ENCODE measurements around the gene BTN1A1.

BTN1A1 gene

GRCh38 chr6:26465776-26466175, 34.3 kb upstream of the BTN1A1 start:
- H3K9ac ChIP-seq (ENCODE audit: low read length): no peak overlapping the region
- no peaks in the 10 kb centered on the region for H3K27me3 ChIP-seq (ENCODE audit: control insufficient read depth, insufficient read depth, low read length)
- H3K4me1 ChIP-seq (ENCODE audit: control insufficient read depth, insufficient read depth, low read length): peaks cover 7% of the 10 kb centered on the region
- no peak overlapping the region for H3K4me3 ChIP-seq (ENCODE audit: low read length)
- peaks cover 11% of the 10 kb centered on the region for H3K36me3 ChIP-seq (ENCODE audit: control insufficient read depth, insufficient read depth, low read length)
- H3K9me3 ChIP-seq (ENCODE audit: control insufficient read depth, low read length): no peaks in the 10 kb centered on the region

GRCh38 chr6:26468829-26469228, 31.3 kb upstream of the BTN1A1 start:
- Histone ChIP-seq H3K36me3 (ENCODE audit: control insufficient read depth, insufficient read depth, low read length) (peaks cover 11% of the 10 kb centered on the region), H3K9ac (ENCODE audit: low read length) (no peak overlapping the region), H3K9me3 (ENCODE audit: control insufficient read depth, low read length) (no peaks in the 10 kb centered on the region), H3K27me3 (ENCODE audit: control insufficient read depth, insufficient read depth, low read length) (no peaks in the 10 kb centered on the region), H3K4me3 (ENCODE audit: low read length) (no peak overlapping the region), H3K4me1 (ENCODE audit: control insufficient read depth, insufficient read depth, low read length) (no peaks in the 10 kb centered on the region)

- no peak overlapping the region for H3K9ac ChIP-seq (ENCODE audit: low read length)
- H3K27me3 ChIP-seq (ENCODE audit: control insufficient read depth, insufficient read depth, low read length): no peaks in the 10 kb centered on the region
- H3K9me3 ChIP-seq (ENCODE audit: control insufficient read depth, low read length): no peaks in the 10 kb centered on the region
- peaks cover 12% of the 10 kb centered on the region for H3K4me1 ChIP-seq (ENCODE audit: control insufficient read depth, insufficient read depth, low read length)
- H3K4me3 ChIP-seq (ENCODE audit: low read length): no peak overlapping the region
- H3K36me3 ChIP-seq (ENCODE audit: control insufficient read depth, insufficient read depth, low read length): peaks cover 6% of the 10 kb centered on the region
Measured at GRCh38 chr6:26470643-26471042, 29.5 kb upstream of the BTN1A1 start.

GRCh38 chr6:26471970-26472369, 28.1 kb upstream of the BTN1A1 start:
- Histone ChIP-seq H3K4me3 (ENCODE audit: low read length) (no peak overlapping the region), H3K36me3 (ENCODE audit: control insufficient read depth, insufficient read depth, low read length) (no peaks in the 10 kb centered on the region), H3K9me3 (ENCODE audit: control insufficient read depth, low read length) (no peaks in the 10 kb centered on the region), H3K9ac (ENCODE audit: low read length) (no peak overlapping the region), H3K27me3 (ENCODE audit: control insufficient read depth, insufficient read depth, low read length) (no peaks in the 10 kb centered on the region), H3K4me1 (ENCODE audit: control insufficient read depth, insufficient read depth, low read length) (peaks cover 18% of the 10 kb centered on the region)

- H3K9me3 ChIP-seq (ENCODE audit: control insufficient read depth, low read length): no peaks in the 10 kb centered on the region
- H3K4me1 ChIP-seq (ENCODE audit: control insufficient read depth, insufficient read depth, low read length): peaks cover 18% of the 10 kb centered on the region
- H3K27me3 ChIP-seq (ENCODE audit: control insufficient read depth, insufficient read depth, low read length): no peaks in the 10 kb centered on the region
- no peak overlapping the region for H3K4me3 ChIP-seq (ENCODE audit: low read length)
- H3K36me3 ChIP-seq (ENCODE audit: control insufficient read depth, insufficient read depth, low read length): no peaks in the 10 kb centered on the region
- peak overlapping the region; percentile 85 for H3K9ac ChIP-seq (ENCODE audit: low read length)
Measured at GRCh38 chr6:26472549-26473290, 27.4 kb upstream of the BTN1A1 start.

GRCh38 chr6:26473429-26473757, 26.7 kb upstream of the BTN1A1 start:
- Histone ChIP-seq H3K4me3 (ENCODE audit: low read length) (peak overlapping the region; percentile 38), H3K9me3 (ENCODE audit: control insufficient read depth, low read length) (no peaks in the 10 kb centered on the region), H3K36me3 (ENCODE audit: control insufficient read depth, insufficient read depth, low read length) (no peaks in the 10 kb centered on the region), H3K27me3 (ENCODE audit: control insufficient read depth, insufficient read depth, low read length) (no peaks in the 10 kb centered on the region), H3K9ac (ENCODE audit: low read length) (peak overlapping the region; percentile 85), H3K4me1 (ENCODE audit: control insufficient read depth, insufficient read depth, low read length) (peaks cover 18% of the 10 kb centered on the region)

- H3K9me3 ChIP-seq (ENCODE audit: control insufficient read depth, low read length): no peaks in the 10 kb centered on the region
- H3K4me1 ChIP-seq (ENCODE audit: control insufficient read depth, insufficient read depth, low read length): peaks cover 18% of the 10 kb centered on the region
- H3K27me3 ChIP-seq (ENCODE audit: control insufficient read depth, insufficient read depth, low read length): no peaks in the 10 kb centered on the region
- no peaks in the 10 kb centered on the region for H3K36me3 ChIP-seq (ENCODE audit: control insufficient read depth, insufficient read depth, low read length)
- H3K4me3 ChIP-seq (ENCODE audit: low read length): peak overlapping the region; percentile 38
- peak overlapping the region; percentile 85 for H3K9ac ChIP-seq (ENCODE audit: low read length)
Measured at GRCh38 chr6:26473758-26474438, 26.2 kb upstream of the BTN1A1 start.

GRCh38 chr6:26474439-26474881, 25.6 kb upstream of the BTN1A1 start:
- Histone ChIP-seq H3K4me3 (ENCODE audit: low read length) (peak overlapping the region; percentile 38), H3K27me3 (ENCODE audit: control insufficient read depth, insufficient read depth, low read length) (no peaks in the 10 kb centered on the region), H3K9me3 (ENCODE audit: control insufficient read depth, low read length) (no peaks in the 10 kb centered on the region), H3K9ac (ENCODE audit: low read length) (peak overlapping the region; percentile 85), H3K4me1 (ENCODE audit: control insufficient read depth, insufficient read depth, low read length) (peaks cover 18% of the 10 kb centered on the region), H3K36me3 (ENCODE audit: control insufficient read depth, insufficient read depth, low read length) (no peaks in the 10 kb centered on the region)

GRCh38 chr6:26475823-26476729, 24.0 kb upstream of the BTN1A1 start:
- no peak overlapping the region for H3K4me3 ChIP-seq (ENCODE audit: low read length)
- H3K9me3 ChIP-seq (ENCODE audit: control insufficient read depth, low read length): no peaks in the 10 kb centered on the region
- H3K36me3 ChIP-seq (ENCODE audit: control insufficient read depth, insufficient read depth, low read length): no peaks in the 10 kb centered on the region
- no peaks in the 10 kb centered on the region for H3K27me3 ChIP-seq (ENCODE audit: control insufficient read depth, insufficient read depth, low read length)
- peaks cover 18% of the 10 kb centered on the region for H3K4me1 ChIP-seq (ENCODE audit: control insufficient read depth, insufficient read depth, low read length)
- no peak overlapping the region for H3K9ac ChIP-seq (ENCODE audit: low read length)

GRCh38 chr6:26476896-26477295, 23.2 kb upstream of the BTN1A1 start:
- Histone ChIP-seq H3K36me3 (ENCODE audit: control insufficient read depth, insufficient read depth, low read length) (no peaks in the 10 kb centered on the region), H3K27me3 (ENCODE audit: control insufficient read depth, insufficient read depth, low read length) (no peaks in the 10 kb centered on the region), H3K4me1 (ENCODE audit: control insufficient read depth, insufficient read depth, low read length) (peaks cover 18% of the 10 kb centered on the region), H3K4me3 (ENCODE audit: low read length) (no peak overlapping the region), H3K9me3 (ENCODE audit: control insufficient read depth, low read length) (no peaks in the 10 kb centered on the region), H3K9ac (ENCODE audit: low read length) (no peak overlapping the region)

GRCh38 chr6:26477426-26477825, 22.7 kb upstream of the BTN1A1 start:
- no peaks in the 10 kb centered on the region for H3K36me3 ChIP-seq (ENCODE audit: control insufficient read depth, insufficient read depth, low read length)
- H3K4me1 ChIP-seq (ENCODE audit: control insufficient read depth, insufficient read depth, low read length): peaks cover 18% of the 10 kb centered on the region
- H3K9me3 ChIP-seq (ENCODE audit: control insufficient read depth, low read length): no peaks in the 10 kb centered on the region
- no peak overlapping the region for H3K4me3 ChIP-seq (ENCODE audit: low read length)
- H3K9ac ChIP-seq (ENCODE audit: low read length): no peak overlapping the region
- H3K27me3 ChIP-seq (ENCODE audit: control insufficient read depth, insufficient read depth, low read length): no peaks in the 10 kb centered on the region

Data from mucosa of stomach (tissue), 1 donor.